Skin of body (tissue), 2 donors: ENCODE results near the gene NAB1. TPM values are rescaled to one million over a fixed set of nuclear protein-coding genes. Genes with fewer than 3 reads are reported as not detected.
"Not testable (repeated sequence)": the region's sequence is repeated elsewhere in the genome, so short reads cannot be mapped to it uniquely, and the experiment has no call there.

ENCODE experiments used
- DNase-seq: peaks from one replicate; lab custom pipeline; 2025; lab: John Stamatoyannopoulos, UW
- total RNA-seq: library from RNA; depleted of rRNA; stranded (reverse); fragments of >200 nt; gene quantifications from one replicate; pipeline ENCODE4 v1.2.3, GENCODE V29; 2014

NAB1 gene
- 71.0 TPM for total RNA-seq

- DNase-seq, result no peak
Measured at GRCh38 chr2:190649035-190649797, at the start of gene NAB1. NAB1 (plus strand) TSS chr2:190649083; CDS start chr2:190659177, 10,094 bp downstream.

DNA sequence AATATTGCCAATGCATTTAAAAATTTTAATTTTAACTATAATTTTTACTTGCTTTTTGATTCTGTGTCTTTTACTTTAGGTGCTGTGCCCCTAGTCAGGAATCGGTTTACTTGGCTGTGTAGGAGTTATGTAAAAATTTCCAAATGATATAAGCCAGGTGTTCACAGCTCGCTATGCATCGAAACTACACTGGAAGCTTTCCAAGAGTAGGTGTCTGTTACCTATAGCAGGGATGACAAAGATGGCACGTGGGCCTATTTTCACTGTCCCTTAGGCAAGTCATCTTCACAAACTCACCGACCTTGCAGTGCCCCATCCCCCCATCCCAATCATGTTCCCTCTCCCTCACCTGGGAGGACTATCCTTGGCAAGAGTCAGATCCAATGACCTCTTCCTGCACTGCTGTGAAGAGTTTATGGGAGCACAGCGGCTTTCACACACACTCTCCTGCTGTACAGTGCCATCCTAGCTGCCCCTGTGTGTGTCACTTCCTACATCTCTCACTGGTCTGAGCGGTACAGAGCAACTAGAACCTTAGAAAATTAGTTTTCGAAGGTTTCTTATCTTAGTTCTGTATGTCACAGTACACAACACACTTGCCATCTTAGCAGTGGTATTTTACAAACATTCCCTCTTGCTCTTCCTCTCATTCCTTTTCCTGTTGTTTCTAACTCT lies 49.2 kb upstream of the NAB1 start:
- no peak for DNase-seq

DNA sequence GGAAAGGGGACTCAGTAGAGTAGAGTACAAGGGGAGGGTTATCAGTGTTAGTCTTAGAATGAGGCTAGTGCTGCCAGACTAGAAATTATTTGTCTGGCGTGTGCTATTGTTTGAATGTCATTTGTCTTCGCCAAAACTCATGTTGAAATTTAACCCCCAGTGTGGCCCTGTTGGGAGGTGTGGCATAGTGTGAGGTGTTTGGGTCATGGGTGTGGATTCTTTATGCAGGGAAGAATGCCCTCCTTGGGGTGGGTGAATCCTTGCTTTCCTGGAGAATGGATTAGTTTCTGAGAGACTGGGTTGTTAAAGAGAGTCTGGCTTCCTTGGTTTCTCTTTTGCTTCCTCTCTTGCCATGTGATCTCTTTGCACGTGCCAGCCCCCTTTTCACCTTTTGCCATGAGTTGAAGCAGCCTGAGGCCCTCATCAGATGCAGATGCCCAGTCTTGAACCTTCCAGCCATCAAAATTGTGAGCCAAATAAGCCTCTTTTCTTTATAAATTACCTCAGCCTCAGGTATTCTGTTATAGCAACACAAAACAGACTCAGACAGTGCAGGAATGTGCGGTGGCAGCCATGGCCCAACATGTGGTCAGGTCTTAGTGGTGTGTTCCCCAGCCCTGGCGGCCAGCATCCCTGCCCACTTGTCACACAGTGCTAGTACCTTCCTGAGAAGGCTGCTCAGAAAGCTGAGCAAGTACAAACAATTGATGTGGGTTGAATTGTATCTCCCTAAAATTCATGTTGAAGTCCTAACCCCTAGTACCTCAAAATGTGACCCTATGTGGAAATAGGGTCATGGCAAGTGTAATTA lies 48.4 kb upstream of the NAB1 start:
- no peak for DNase-seq

DNA sequence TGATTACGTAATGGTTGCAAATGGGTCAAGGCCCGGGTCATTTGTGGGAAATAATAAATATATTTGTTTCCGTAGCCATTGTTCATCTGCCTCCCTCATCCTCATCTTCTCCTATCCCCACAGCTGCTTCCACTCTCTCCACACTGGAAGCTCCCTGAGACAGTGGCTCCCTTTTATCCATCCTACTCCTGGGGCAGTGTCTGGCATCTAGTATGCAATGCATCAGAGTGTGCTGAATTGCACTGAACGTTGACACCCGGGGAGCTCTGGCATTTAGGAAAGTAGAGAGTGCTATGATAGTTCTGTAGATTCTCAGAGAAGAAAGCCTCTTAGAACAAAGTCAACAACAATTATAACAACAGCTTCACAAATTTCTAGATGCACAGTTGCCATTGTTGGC lies 45.5 kb upstream of the NAB1 start:
- no peak for DNase-seq

GRCh38 chr2:190607014-190607597 lies 41.8 kb upstream of the NAB1 start:
- DNase-seq, result no peak

GRCh38 chr2:190607657-190608357 lies 41.1 kb upstream of the NAB1 start:
- no peak for DNase-seq

DNA sequence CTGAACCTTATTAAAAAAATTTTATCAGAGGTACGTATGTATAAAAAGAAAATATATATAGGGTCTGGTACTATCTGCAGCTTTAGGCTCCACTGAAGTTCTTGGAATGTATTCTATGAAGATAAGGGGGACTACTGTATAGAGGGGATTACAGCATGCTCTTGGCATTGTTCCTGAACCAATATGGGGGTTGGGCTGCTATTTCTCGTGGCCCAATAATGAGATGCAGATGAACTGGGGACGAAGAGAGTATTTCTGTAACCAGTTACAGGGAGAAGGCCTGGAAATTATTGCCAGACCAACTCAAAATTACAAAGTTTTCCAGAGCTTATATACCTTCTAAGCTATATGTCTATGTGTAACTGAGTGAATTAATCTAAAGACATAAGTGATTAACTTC lies 40.0 kb upstream of the NAB1 start:
- DNase-seq, result not testable (repeated sequence)

DNA sequence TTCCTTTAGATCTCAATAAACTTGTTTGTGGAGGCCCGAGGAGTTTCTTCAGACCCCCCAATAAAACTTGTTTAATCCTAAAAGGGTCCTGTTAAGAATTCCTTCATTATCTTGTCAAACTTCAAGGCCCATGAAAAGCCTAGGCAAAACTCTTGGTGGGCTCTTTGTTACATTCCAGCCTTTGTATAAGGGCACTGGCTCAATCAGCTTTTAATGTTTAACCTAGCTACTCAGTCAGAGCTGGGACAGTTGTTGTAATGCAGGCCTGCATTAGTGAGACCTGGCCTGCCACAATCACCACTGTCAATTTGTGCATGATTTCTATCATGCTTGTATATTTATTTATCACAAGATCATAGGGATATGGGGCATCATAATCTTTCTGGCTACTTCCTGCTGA lies 39.5 kb upstream of the NAB1 start:
- DNase-seq, result not testable (repeated sequence)

- DNase-seq, result not testable (repeated sequence)
Measured at GRCh38 chr2:190610528-190610927, 38.4 kb upstream of the NAB1 start.

GRCh38 chr2:190615555-190616200 lies 33.2 kb upstream of the NAB1 start:
- DNase-seq, result no peak

GRCh38 chr2:190618030-190618429 lies 30.9 kb upstream of the NAB1 start:
- DNase-seq, result no peak

DNA sequence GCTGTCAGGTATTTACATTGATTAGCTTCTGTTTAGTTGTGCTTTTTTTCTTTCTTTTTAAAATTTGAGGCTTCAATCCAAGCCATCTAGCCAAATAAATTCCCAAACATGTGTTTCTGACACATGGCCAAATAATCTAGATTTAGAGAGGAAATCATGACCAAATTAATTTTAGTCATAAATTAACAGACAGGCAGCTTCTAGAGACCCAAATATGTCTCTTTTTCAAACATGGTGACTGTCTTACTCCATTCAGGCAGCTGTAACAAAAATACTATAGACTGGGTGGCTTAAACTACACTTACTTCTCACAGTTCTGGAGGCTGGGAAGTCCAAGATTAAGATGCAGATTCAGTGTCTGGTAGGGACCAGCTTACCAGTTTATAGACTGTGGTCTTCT lies 23.2 kb upstream of the NAB1 start:
- no peak for DNase-seq

DNA sequence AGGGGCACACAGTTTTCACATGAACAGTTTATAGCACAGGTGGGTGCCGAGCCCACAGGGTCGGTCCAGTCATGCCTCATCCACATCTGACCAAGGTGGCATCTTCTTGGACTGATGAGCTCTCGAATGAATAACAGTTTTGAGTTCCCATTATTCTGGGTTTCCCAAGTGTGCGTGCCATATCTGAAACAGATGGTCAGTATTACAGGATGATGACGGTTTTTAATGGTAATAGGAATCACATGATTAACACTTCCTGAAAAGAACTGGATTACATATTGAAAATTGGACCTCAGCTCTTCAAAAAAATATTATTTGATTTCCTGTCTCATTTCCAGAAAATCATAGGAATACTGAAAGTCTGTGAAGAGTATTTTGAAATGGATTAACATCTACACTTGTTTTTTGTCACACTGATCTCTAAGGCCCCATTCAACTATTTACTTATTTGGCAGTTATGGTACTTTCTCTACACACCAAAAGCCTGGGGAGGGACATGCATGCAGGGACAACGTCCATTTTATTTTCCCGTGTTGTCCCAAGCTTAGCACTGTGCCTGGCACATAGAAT lies 22.2 kb upstream of the NAB1 start:
- DNase-seq, result peak; percentile 25

DNA sequence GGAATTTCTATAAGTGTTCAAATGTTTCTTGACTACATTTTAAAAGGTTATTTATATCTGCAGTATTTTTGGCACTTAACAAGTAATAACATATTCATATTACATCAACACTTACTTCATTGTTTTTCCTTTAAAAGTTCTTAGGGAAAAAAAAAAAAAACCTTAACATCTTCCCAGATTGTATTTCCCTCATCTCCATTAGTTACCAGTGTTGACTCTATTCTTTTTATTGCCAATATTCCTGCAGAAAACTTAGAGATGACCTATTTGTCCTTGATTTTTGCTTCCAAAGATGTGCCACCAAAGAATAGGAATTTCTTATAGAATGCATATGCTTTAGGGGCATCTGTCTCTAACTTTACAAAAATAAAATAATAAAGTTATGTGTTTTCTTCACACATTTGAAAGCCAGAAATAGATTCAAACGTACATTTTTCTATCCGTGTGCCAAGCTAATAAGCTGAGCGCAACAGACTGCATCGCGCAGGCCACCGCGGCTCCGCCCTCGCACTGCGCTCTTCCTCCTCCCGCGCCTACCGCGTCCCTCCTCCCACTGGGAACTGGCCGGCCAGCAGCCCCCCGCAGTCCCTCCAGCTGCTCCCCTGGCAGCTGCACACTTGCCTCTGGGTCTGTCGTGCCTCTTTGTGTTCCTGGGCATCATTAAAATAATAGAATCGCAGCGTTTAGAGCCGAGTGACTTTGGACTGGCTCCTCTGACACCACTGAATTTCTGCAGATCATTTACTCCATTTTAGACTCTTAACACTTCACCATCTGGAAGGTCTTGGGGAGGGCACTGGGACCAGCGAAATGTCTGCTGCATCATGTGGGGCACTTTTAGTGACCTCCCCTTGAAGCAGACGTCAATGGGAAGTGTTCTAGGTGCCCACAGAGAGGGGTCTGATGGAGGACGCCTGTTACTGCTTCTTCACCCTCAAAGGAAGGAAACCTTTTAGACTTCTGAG lies 21.2 kb upstream of the NAB1 start:
- peak; percentile 73 for DNase-seq

DNA sequence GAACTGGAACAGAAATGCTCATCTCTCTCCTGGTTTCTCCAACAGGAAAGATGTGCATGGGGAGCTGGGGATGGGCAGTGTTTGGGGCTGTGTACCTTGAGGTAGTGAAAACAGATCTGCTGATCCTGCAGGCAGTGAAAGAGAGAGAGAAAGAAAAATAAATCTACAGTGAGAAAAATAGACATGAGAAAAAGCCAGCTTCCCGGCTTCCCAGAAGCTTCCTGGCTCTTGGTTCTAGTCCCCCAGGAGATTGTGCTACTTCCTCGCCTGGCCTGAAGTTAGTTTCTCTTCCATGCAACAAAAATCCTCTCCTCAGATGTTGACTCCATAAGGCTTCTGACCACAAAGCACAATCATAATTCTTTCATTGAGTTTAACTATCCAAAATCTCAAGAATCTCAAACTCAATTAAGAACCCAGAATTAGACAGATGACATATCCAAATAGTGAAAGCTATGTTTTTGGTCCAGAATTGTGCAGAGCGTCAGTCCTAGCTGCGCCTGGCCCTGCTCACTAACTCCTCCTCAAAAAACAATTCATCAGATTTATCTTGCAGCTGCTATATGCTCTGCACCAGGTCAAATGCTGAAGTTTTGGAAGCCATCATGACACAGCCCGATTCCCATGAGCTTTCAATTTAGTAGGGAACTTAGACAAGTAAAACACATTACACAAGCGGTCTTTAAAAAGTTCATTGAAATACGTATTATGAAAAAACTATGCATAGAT lies 20.1 kb upstream of the NAB1 start:
- peak; percentile 94 for DNase-seq

DNA sequence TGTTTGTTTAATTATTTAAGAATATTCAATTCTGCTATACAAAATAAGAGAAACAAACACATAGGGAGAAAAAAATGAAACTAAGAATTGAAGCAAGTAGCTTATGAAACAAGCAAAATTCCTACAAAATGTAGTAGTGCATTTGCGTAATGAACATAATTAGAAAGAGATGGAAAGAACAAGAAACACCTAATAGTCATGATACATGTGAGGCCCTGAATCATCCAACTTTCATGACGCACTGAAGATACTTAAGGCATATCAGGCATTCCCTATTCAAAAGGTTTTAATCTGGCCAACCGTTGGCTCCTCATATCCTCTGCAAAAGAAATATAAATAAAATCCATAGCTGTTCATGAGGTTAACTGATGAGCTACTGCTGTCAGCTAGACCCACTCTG lies 14.5 kb upstream of the NAB1 start:
- no peak for DNase-seq

GRCh38 chr2:190635781-190636180 lies 13.1 kb upstream of the NAB1 start:
- DNase-seq, result no peak

- DNase-seq, result no peak
Measured at GRCh38 chr2:190636361-190636760, 12.5 kb upstream of the NAB1 start.
